ENCODE measurements around the gene SH2D4B.

Gene SH2D4B

DNA sequence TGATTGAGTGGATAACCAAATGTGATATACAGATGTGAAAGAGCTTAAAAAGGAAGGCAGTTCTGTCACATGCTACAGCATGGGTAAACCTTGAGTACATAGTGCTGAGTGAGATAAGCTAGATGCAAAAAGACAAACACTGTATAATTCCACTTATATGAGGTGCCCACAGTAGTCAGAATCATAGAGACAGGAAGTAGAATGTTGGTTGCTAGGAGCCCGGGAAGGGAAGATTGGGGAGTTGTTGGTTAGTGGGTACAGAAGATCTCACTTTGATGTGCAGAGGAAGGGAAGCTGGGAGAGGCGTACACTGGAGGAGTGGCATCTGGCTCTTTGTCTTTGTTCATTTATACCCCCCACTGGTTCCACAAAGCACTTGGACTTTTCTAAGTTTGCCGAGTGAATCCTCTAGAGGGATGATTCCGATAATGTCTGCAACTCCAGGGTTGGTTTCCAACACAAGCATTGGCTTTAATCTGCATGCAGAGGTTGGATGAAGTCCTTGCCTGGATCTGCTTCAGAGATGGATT lies 44.1 kb upstream of the SH2D4B start:
- TF ChIP-seq SNAI2 (CRISPR knock-in tag; IDR thresholded peaks at IDR 0.05) (no peak), ISL1 (CRISPR knock-in tag; IDR thresholded peaks at IDR 0.05) (no peak), TOX (CRISPR knock-in tag; IDR thresholded peaks at IDR 0.05; ENCODE audit: borderline replicate concordance) (no peak), ZNF8 (CRISPR knock-in tag; IDR thresholded peaks at IDR 0.05) (no peak), OSR1 (CRISPR knock-in tag; IDR thresholded peaks at IDR 0.05) (no peak)
- TF ChIP-seq, protein P1, sequence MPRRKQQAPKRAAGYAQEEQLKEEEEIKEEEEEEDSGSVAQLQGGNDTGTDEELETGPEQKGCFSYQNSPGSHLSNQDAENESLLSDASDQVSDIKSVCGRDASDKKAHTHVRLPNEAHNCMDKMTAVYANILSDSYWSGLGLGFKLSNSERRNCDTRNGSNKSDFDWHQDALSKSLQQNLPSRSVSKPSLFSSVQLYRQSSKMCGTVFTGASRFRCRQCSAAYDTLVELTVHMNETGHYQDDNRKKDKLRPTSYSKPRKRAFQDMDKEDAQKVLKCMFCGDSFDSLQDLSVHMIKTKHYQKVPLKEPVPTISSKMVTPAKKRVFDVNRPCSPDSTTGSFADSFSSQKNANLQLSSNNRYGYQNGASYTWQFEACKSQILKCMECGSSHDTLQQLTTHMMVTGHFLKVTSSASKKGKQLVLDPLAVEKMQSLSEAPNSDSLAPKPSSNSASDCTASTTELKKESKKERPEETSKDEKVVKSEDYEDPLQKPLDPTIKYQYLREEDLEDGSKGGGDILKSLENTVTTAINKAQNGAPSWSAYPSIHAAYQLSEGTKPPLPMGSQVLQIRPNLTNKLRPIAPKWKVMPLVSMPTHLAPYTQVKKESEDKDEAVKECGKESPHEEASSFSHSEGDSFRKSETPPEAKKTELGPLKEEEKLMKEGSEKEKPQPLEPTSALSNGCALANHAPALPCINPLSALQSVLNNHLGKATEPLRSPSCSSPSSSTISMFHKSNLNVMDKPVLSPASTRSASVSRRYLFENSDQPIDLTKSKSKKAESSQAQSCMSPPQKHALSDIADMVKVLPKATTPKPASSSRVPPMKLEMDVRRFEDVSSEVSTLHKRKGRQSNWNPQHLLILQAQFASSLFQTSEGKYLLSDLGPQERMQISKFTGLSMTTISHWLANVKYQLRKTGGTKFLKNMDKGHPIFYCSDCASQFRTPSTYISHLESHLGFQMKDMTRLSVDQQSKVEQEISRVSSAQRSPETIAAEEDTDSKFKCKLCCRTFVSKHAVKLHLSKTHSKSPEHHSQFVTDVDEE (CRISPR knock-in tag; IDR thresholded peaks at IDR 0.05) = no peak
- no peak for ATAC-seq

DNA sequence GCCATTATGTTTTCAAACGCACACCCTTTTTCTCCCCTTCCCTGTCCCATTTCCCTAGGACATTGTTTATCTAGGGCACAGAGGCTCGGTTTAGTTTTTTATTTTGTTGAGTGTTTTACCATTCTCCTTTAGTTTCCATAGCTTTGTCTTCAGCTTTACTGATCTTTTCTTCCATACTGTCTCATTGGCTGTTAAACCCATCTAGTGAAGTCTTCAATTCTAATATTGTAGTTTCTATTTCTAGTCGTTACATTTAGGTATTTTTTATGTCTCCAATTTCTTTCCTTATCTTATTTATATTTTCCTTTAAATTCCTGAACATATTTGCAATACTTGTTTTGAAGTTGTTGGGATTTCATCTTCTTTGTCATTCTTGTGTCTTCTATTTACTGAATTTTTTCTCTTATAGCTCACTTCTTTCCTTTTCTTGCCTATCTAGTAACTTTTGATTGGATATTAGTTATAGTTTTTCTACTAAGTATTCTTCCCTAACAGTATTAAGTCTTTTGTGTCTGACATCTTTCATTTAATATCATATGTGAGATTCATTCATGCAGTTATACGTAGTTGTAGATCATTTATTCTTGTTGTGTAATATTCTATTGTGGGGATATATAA lies 41.0 kb upstream of the SH2D4B start:
- no peak for ATAC-seq
- peak; percentile 96 for TF ChIP-seq ZFP30 (CRISPR knock-in tag; IDR thresholded peaks at IDR 0.05)
- no peak for TF ChIP-seq TOX (CRISPR knock-in tag; IDR thresholded peaks at IDR 0.05; ENCODE audit: borderline replicate concordance)
- no peak for TF ChIP-seq PPARA (CRISPR knock-in tag; IDR thresholded peaks at IDR 0.05; ENCODE audit: borderline replicate concordance)

DNA sequence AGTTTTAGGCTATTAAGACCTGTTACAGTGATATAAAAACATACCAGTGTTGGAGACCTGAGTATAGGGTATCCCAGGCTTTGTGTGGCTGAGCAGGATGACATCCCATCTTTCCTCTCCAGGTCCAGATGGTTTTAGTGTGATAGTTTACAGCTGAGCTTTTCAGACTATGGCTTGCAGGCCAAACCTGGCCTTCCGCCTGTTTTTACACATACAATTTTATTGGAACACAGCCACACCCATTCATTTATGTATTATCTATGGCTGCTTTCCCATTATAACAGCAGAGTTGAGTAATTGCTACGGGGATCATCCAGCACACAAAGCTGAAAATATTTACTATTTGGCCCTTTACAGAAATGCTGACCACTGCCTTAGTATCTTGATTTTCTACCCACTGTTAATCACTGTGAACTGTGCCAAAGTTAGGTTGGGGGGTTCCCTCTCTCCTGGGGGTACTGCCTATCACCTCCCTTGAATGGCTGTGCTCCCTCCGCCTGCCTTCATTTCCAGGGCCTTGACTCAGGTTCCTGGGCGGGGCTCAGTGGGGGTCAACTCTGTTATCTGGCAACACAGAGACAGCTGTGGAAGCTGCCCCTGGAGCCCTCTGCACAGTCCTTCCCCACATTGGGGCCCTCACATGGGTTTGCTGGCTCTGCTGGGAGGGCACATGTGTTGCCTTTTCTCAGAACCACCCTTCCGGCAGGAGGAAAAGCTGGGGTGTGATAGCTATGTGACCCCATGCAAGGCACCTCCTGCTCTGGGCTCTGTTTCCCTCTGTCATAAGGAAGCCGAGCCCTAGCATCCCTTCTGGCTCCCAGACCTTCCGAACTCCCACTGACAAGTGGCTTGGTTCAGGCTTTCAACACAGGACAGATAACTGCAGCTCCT lies 40.3 kb upstream of the SH2D4B start:
- TF ChIP-seq ISL1 (CRISPR knock-in tag; IDR thresholded peaks at IDR 0.05) (no peak), OSR1 (CRISPR knock-in tag; IDR thresholded peaks at IDR 0.05) (no peak), ZFP30 (CRISPR knock-in tag; IDR thresholded peaks at IDR 0.05) (no peak), ESRRG (CRISPR knock-in tag; IDR thresholded peaks at IDR 0.05) (no peak), ARNTL (CRISPR knock-in tag; IDR thresholded peaks at IDR 0.05; ENCODE audit: borderline replicate concordance, low read depth) (no peak), ZNF565 (CRISPR knock-in tag; conservative IDR thresholded peaks at IDR 0.05; ENCODE audit: low read depth) (no peak), TCF4 (CRISPR knock-in tag; IDR thresholded peaks at IDR 0.05; ENCODE audit: borderline replicate concordance) (no peak), ZNF70 (CRISPR knock-in tag; IDR thresholded peaks at IDR 0.05) (no peak), ZC3H10 (CRISPR knock-in tag; IDR thresholded peaks at IDR 0.05) (no peak), CSDC2 (CRISPR knock-in tag; IDR thresholded peaks at IDR 0.05) (no peak), ZNF8 (CRISPR knock-in tag; IDR thresholded peaks at IDR 0.05) (no peak), ZFP3 (CRISPR knock-in tag; IDR thresholded peaks at IDR 0.05) (no peak), RARB (CRISPR knock-in tag; IDR thresholded peaks at IDR 0.05) (no peak), PPARA (CRISPR knock-in tag; IDR thresholded peaks at IDR 0.05; ENCODE audit: borderline replicate concordance) (no peak), GLIS3 (CRISPR knock-in tag; IDR thresholded peaks at IDR 0.05) (no peak)
- TF ChIP-seq, protein P2, sequence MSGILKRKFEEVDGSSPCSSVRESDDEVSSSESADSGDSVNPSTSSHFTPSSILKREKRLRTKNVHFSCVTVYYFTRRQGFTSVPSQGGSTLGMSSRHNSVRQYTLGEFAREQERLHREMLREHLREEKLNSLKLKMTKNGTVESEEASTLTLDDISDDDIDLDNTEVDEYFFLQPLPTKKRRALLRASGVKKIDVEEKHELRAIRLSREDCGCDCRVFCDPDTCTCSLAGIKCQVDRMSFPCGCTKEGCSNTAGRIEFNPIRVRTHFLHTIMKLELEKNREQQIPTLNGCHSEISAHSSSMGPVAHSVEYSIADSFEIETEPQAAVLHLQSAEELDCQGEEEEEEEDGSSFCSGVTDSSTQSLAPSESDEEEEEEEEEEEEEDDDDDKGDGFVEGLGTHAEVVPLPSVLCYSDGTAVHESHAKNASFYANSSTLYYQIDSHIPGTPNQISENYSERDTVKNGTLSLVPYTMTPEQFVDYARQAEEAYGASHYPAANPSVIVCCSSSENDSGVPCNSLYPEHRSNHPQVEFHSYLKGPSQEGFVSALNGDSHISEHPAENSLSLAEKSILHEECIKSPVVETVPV (CRISPR knock-in tag; IDR thresholded peaks at IDR 0.05) = no peak
- TF ChIP-seq, protein P3, sequence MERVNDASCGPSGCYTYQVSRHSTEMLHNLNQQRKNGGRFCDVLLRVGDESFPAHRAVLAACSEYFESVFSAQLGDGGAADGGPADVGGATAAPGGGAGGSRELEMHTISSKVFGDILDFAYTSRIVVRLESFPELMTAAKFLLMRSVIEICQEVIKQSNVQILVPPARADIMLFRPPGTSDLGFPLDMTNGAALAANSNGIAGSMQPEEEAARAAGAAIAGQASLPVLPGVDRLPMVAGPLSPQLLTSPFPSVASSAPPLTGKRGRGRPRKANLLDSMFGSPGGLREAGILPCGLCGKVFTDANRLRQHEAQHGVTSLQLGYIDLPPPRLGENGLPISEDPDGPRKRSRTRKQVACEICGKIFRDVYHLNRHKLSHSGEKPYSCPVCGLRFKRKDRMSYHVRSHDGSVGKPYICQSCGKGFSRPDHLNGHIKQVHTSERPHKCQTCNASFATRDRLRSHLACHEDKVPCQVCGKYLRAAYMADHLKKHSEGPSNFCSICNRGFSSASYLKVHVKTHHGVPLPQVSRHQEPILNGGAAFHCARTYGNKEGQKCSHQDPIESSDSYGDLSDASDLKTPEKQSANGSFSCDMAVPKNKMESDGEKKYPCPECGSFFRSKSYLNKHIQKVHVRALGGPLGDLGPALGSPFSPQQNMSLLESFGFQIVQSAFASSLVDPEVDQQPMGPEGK (CRISPR knock-in tag; IDR thresholded peaks at IDR 0.05; ENCODE audit: borderline replicate concordance) = no peak
- TF ChIP-seq, protein P4, sequence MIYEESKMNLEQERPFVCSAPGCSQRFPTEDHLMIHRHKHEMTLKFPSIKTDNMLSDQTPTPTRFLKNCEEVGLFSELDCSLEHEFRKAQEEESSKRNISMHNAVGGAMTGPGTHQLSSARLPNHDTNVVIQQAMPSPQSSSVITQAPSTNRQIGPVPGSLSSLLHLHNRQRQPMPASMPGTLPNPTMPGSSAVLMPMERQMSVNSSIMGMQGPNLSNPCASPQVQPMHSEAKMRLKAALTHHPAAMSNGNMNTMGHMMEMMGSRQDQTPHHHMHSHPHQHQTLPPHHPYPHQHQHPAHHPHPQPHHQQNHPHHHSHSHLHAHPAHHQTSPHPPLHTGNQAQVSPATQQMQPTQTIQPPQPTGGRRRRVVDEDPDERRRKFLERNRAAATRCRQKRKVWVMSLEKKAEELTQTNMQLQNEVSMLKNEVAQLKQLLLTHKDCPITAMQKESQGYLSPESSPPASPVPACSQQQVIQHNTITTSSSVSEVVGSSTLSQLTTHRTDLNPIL (CRISPR knock-in tag; IDR thresholded peaks at IDR 0.05; ENCODE audit: low read depth) = no peak
- TF ChIP-seq, protein P5, sequence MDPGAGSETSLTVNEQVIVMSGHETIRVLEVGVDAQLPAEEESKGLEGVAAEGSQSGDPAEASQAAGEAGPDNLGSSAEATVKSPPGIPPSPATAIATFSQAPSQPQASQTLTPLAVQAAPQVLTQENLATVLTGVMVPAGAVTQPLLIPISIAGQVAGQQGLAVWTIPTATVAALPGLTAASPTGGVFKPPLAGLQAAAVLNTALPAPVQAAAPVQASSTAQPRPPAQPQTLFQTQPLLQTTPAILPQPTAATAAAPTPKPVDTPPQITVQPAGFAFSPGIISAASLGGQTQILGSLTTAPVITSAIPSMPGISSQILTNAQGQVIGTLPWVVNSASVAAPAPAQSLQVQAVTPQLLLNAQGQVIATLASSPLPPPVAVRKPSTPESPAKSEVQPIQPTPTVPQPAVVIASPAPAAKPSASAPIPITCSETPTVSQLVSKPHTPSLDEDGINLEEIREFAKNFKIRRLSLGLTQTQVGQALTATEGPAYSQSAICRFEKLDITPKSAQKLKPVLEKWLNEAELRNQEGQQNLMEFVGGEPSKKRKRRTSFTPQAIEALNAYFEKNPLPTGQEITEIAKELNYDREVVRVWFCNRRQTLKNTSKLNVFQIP (CRISPR knock-in tag; IDR thresholded peaks at IDR 0.05; ENCODE audit: borderline replicate concordance, low read depth) = no peak
- TF ChIP-seq, protein P1 (CRISPR knock-in tag; IDR thresholded peaks at IDR 0.05) = no peak
- no peak for ATAC-seq
